Cerebellar cortex (tissue), 1 donor: ENCODE measurements around the gene TMEM266.
A peak's percentile ranks its signal among the peaks of the same experiment; 100 is the strongest.

Experiments
- DNase-seq: peaks from one replicate; pipeline ENCODE4 v3.0.0-alpha.2; 2015; ENCODE audit warnings: low spot score

Gene TMEM266

DNA sequence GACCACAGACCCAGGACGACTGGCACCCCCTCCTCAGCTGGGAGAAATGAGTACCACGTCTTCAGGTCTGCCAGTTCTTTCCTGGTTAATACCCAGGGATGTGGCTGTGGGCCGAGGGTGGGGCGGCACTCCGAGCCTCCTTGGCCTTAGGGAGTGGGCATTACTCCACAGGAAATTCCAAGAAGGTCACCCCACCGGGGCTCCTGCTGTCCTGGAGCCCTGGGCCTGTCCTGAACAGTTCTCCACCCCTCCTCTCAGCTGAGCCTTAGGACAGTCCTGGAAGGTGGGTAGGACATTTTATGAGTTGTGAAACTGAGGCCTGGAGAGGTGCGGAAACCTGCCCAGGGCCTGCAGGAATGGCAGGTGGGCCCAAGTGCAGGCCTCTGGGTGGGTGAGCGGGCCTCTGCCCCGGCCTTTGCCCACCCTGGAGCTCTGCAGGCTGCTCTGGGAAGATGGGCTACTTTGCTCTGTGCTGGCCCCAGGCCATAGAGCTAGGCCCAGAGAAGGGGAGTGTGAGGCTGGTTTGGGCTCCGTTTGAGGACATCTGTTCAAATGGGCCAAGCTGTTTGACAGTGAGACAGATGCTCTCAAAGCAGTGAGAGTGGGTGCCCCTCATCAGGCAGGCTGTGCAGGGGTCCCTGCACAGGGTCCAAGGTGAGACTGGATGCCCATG lies 103.1 kb downstream of the TMEM266 start:
- DNase-seq, result no peak

GRCh38 chr15:76163457-76164295 lies 103.9 kb downstream of the TMEM266 start:
- peak; percentile 72 for DNase-seq

DNA sequence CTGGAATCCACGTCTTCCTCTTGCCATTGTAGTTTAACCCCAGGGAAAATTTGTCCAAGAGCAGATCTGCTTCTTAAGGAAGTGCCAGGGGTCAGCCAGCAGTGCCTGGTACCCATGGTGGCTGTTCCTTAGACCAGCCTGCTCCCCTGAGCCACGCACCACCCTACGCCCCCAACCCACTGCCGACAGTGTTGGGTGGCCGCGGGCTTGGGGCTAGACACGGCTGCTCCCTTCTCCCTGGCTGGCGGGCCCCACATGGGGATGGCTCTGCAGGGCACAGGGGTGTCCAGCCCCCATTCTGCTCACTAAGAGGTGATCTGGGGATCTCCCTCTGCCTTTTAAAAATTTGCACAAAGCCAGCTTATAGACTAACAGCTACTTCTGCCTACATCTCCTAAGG lies 104.8 kb downstream of the TMEM266 start:
- no peak for DNase-seq

DNA sequence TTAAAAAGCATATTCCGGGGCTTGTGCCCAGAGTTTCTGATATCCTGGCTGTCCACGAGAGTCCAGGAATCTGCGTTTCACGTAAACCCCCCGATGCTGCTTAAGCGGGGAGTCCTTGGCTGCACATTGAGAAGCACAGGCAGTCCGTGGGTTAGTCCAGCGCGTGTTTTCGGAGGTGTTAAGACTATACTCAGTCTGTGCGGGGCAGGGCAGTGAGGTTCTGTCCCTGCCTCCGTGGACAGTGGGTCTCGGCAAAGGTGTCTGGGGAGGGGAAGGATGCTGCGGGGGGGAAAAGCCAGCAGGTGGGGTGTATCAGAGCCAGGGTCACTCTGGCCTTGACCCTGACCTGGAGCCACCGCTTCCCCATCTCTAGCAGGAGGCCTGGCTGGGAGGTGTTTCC lies 106.2 kb downstream of the TMEM266 start:
- no peak for DNase-seq

DNA sequence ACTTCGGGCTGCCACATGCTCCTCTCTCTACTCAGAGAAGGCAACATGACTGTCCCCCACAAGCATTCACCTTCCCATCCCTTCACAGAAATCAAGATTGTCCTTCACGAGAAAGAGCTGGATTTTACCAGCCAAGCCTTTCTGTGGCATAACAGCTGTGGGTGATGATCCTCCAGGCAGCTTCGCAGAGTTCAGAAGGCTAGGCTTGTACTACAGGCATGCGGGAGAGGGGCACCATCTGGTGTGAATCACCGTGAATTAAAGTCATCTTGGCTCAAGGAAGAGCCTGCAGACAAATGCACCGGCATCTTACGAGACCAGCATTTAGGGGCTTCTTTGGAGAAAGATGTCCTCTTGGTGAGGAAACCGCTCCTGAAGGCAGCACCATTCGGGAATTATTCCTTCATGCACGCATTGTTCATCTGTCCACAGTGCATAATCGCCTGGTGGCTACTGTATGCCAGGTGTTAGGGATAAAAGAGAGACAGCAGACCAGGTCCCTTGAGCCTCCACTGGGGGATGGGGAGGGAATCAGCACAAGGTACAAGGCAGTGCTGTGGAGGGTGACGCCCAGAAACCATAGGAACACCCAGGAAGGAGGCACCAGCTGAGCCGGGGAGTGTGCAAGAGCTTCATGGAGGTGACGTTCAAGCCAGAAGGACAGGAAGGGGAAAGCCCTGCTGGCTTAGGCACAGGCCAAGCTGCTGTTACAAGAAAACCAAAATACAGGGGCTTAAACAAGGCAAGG lies 108.6 kb downstream of the TMEM266 start:
- no peak for DNase-seq

GRCh38 chr15:76169018-76169417 lies 109.2 kb downstream of the TMEM266 start:
- no peak for DNase-seq

DNA sequence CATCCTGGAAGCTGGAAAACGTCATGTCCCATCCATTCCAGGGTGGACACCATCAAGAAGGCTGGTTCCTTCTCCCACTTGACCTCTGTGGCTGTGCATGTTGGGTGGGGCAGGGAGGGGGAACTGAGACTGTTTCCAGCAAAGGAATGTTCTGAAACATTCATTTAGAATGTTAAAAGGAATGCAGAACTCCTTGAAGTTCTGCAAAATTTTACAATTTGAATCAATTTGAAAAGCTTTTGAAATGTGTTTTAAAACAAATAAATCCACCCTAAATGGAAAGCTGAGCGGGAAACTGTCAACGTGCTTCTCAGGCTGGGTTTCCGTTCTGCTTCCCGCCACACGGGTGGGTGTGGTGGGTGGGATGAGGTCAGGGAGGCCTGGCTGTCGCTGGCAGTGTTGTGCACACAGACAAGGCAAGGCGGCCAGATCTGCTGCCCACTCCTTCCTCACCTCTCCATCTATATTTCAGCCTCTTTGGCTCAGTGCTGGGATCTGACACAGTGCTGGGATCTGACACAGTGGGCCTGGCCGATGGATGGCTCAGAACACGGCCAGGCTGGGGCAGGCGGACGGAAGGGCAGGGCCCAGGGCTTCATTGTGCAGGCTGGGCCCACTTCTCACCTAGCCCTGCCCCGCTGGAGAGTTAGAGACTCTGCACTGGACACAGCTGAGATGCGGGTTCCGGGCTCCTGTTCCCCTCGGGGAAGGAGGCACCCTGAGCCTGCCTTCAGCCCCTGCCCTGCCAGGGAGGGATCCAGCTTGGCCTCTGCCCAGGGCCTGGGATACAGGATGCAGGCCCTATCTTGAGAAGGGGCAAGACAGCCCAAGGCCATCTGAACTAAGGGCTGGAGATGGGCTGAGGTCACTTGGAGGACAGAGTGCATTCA lies 110.4 kb downstream of the TMEM266 start:
- DNase-seq, result no peak

DNA sequence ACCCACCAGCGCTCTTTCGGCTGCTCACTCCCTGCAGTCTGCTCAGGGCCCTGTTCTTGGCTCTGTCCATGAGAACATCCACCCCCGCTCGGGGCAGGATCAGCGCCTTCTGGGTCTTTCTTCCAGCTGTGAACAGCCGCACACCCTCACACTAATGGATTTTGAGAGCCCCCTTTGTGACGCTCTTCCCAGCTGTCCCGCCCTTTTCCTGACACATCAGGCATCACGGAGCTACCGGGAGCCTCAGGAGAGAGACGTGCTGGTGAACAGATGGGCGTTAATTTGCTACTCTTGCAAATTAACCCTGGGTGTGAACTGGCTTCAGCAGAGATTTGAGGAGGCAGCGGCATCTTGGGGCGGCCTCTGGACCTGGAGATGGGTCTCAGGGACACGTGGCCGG lies 113.0 kb downstream of the TMEM266 start:
- no peak for DNase-seq

GRCh38 chr15:76173317-76173834 lies 113.6 kb downstream of the TMEM266 start:
- DNase-seq, result no peak

DNA sequence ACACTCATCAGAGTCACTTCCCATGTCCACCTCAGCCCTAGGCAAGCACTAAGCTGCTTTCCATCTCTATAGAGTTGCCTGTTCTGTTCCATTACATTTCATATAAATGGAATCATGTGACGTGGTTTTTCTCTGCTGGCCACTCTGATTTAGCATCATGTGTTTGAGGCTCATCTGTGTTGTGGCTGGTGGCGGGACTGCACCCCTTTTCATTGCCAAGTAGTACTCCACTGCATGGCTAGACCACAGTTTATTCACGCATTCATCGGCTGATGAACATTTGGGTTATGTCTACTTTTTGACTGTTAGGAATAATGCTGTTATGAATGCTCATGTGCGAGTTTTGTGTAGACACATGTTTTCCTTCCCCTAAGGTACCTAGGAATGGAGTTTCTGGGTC lies 114.9 kb downstream of the TMEM266 start:
- DNase-seq, result no peak

GRCh38 chr15:76175442-76175841 lies 115.7 kb downstream of the TMEM266 start:
- no peak for DNase-seq

GRCh38 chr15:76176059-76176458 lies 116.3 kb downstream of the TMEM266 start:
- DNase-seq, result no peak

DNA sequence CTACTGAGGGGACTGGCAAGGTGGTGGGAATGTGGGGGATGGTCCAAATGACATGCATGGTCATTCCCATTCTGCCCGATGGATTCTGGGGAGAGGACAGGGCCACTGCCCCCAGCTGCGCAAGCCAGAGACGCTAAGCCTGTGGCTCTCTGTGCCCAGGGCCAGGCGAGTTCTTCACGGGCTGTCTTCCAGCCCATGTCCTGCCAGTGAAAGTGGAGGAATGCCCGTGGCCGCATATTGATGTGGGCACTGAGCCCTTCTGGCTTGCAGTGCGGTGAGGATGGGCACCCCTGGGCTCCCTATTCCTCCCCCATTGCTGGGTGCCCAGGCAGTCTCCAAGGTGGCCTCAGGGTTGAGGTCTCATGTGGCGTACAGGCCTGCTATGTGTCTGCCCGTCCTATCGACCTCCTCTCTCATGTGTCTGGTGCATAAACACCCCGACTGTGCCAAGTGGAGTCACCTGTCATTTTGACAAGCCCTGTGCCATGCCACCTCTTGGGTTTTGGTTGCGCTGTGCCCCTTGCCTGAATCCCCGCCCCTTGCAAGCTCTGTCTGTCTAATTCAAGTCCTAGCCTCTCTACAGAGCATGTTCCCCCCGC lies 116.8 kb downstream of the TMEM266 start:
- DNase-seq, result peak; percentile 56

DNA sequence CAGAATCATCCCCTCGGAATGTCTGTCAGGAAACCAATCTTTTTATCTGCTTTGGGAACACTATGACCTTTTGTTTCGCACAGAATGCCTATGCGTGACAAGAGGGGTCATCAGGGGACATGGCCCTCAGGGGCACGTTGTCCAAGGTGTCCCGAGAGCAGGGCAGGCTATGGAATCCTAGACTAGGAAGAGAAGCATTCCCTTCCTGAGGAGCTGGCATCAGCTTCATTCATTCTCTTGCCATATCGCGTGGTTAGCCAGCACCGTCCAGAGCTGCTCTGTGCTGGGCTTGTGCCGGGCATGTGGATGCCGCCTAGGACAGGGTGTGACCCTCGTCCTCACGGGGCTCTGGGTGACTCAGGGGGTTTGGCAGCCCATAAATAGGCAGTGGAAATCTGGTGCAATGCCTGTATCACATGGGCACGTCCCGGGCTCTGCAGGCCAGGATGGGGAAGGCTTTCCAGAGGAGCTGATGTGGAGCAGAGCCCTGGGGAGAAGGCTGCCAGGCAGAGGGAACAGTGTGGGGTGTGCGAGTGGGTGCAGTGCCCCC lies 117.8 kb downstream of the TMEM266 start:
- no peak for DNase-seq

- DNase-seq, result no peak
These were observed 118.7 kb downstream of the TMEM266 start for GRCh38 chr15:76178296-76179000.

DNA sequence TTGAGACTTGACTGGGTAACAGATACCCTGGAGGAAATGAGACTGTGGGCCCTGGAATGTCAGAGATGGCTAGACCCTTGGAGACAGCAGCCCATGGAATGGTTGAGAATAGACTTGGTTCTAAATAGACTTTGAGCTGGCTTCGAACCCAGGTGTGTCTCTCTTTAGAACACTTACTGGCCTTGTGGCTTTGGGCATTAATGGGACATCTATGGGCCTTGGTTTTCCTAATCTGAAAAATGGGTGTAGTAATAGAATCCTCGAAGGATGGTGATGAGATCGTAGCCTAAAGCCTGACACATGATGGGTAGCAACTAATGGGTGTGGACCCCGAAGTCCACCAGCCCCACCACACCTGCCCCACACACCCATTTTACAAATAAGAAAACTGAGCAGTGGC lies 119.2 kb downstream of the TMEM266 start:
- DNase-seq, result no peak

- DNase-seq, result no peak
These were observed 120.5 kb downstream of the TMEM266 start for GRCh38 chr15:76180321-76180720.

GRCh38 chr15:76181705-76182107 lies 121.9 kb downstream of the TMEM266 start:
- DNase-seq, result no peak

- peak; percentile 60 for DNase-seq
These were observed 124.3 kb downstream of the TMEM266 start for GRCh38 chr15:76183930-76184649.

DNA sequence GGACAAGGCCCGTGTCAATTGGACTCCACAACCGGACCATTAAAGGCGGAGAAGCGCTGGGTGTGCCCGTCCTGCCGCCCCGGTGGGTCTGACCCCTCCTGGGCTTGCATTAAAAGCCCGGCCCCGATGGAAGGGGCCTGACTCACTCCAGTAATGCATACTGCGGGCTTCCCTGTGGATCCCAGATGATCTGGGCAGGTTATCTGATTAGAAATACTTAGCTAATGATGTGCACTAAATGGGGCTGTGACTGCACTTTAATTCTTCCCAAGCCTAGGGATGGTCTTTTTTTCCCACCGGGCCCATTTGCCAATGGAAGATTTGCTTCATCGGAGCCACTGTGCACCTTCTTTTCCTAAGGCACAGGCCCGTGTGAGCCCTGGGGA lies 124.9 kb downstream of the TMEM266 start:
- no peak for DNase-seq
